Panc1 (cell line): Measurements from ENCODE around the gene TICAM2. TPM values are rescaled to one million over a fixed set of nuclear protein-coding genes. Genes with fewer than 3 reads are reported as not detected.

Experiments used
- ATAC-seq: fragments of 200-7000 bp; cut with Tn5 transposase; 2 replicates; pipeline ENCODE4 v1.9.1; 2020; ENCODE audit warnings: mild to moderate bottlenecking, moderate library complexity
- BruUV-seq: library from RNA; stranded (reverse); fragments of 400-500 nt; replicated peaks from 2 replicates; lab custom pipeline; 2021; lab: Mats Ljungman, UMichigan
- CTCF ChIA-PET: fragments of 300-600 bp; sonication (Branson Sonifier 250); formaldehyde crosslinking; loops from one replicate; lab custom pipeline; 2022; ENCODE audit warnings: antibody characterized with exemption; lab: Charles Lee
- POLR2A ChIA-PET: fragments of 300-600 bp; sonication (Branson Sonifier 250); formaldehyde crosslinking; loops from one replicate; lab custom pipeline; 2022; ENCODE audit warnings: antibody characterized with exemption; lab: Charles Lee
- DNase-seq: peaks from one replicate; pipeline ENCODE4 v3.0.0-alpha.2; 2010; ENCODE audit warnings: low read depth, low spot score
- H3K27ac ChIP-seq: 2 replicates; pipeline ENCODE4 v1.5.1; 2011; ENCODE audit warnings: mild to moderate bottlenecking, low read length, inconsistent platforms
- H3K27me3 ChIP-seq: fragments of 200-500 bp; sonication (Bioruptor generic); 2 replicates; pipeline ENCODE4 v1.6.0; 2014; ENCODE audit warnings: low read length, inconsistent platforms; ENCODE audit not compliant: control insufficient read depth, insufficient read depth
- H3K36me3 ChIP-seq: fragments of 200-500 bp; sonication (Bioruptor generic); 2 replicates; pipeline ENCODE4 v1.5.1; 2014; ENCODE audit warnings: inconsistent platforms, mild to moderate bottlenecking, low read length, moderate library complexity; ENCODE audit not compliant: control insufficient read depth, insufficient read depth
- H3K4me1 ChIP-seq: 2 replicates; pipeline ENCODE4 v1.5.1; 2011; ENCODE audit warnings: inconsistent platforms, mild to moderate bottlenecking, low read length, moderate library complexity; ENCODE audit not compliant: control insufficient read depth, insufficient read depth
- H3K4me3 ChIP-seq, 2 experiments: 2 replicates each; pipeline ENCODE4 v1.5.1; 2011 to 2012; ENCODE audit warnings: low read depth in 2 of 2, low read length in 2 of 2, mild to moderate bottlenecking in 2 of 2, inconsistent platforms in 1 of 2, moderate library complexity in 1 of 2
- H3K9me3 ChIP-seq: fragments of 200-500 bp; sonication (Bioruptor generic); 2 replicates; pipeline ENCODE4 v1.5.1; 2014; ENCODE audit warnings: low read depth, mild to moderate bottlenecking, inconsistent platforms, low read length, moderate library complexity; ENCODE audit not compliant: control insufficient read depth, insufficient read depth
- CTCF ChIP-seq: fragments of 450-650 bp; IDR thresholded peaks from 2 replicates; pipeline ENCODE4 v1.5.1; 2017; ENCODE audit warnings: mild to moderate bottlenecking
- POLR2AphosphoS5 ChIP-seq: IDR thresholded peaks from 2 replicates; pipeline ENCODE4 v1.6.1; 2012; ENCODE audit warnings: mild to moderate bottlenecking, low read depth, low read length, moderate library complexity
- REST ChIP-seq, 2 experiments: IDR thresholded peaks; 2 replicates each; pipeline ENCODE4 v1.6.1; 2011 to 2012; ENCODE audit warnings: low read depth in 2 of 2, control low read depth in 1 of 2, low read length in 1 of 2, mild to moderate bottlenecking in 1 of 2, moderate library complexity in 1 of 2; ENCODE audit not compliant: insufficient read depth in 1 of 2
- SIN3A ChIP-seq: IDR thresholded peaks from 2 replicates; pipeline ENCODE4 v1.6.1; 2012; ENCODE audit warnings: low read depth, mild to moderate bottlenecking, low read length, moderate library complexity, borderline replicate concordance; ENCODE audit not compliant: insufficient read depth
- TCF7L2 ChIP-seq: IDR thresholded peaks from 2 replicates; pipeline ENCODE4 v1.6.1; 2011; ENCODE audit warnings: mild to moderate bottlenecking, low read depth, low read length, inconsistent platforms
- in situ Hi-C: cut with HindIII; loops from 2 replicates; pipeline ENCODE4 v1.10.0; 2016; ENCODE audit warnings: low sequenced_read_pairs, low pct_unique_long_range_greater_than_20kb
- intact Hi-C: fragments of 100-400 bp; cut with micrococcal nuclease; formaldehyde crosslinking; loops from one replicate; pipeline ENCODE4 v1.10.0; 2022; ENCODE audit not compliant: unreplicated experiment
- total RNA-seq: library from RNA; stranded (reverse); gene quantifications from one replicate; pipeline ENCODE4 v1.2.1, GENCODE V29; 2021; ENCODE audit not compliant: unreplicated experiment

TICAM2 gene
- total RNA-seq, 1 experiment from 2014 or later, result 1.6 TPM

- Histone ChIP-seq H3K9me3 (no peaks in the 10 kb centered on the region), H3K27me3 (no peaks in the 10 kb centered on the region), H3K36me3 (no peaks in the 10 kb centered on the region; the same call in 1 of the 2 replicates), H3K4me3 (no peak overlapping the region), H3K4me1 (peaks cover 14% of the 10 kb centered on the region), H3K27ac (no peak overlapping the region)
- no peak for TF ChIP-seq POLR2AphosphoS5
- TF ChIP-seq TCF7L2, result no peak
- no peak for TF ChIP-seq CTCF
- no peak for TF ChIP-seq SIN3A
- TF ChIP-seq REST (IDR thresholded peaks at IDR 0.05; ENCODE audit: insufficient read depth in 1 of 2, low read depth in 2 of 2, low read length in 1 of 2), result no peak
- ATAC-seq (no peak), DNase-seq (no peak)
- intact Hi-C loops (no loop called here), in situ Hi-C loops (no loop called here)
- CTCF ChIA-PET, result no interaction called here
- POLR2A ChIA-PET, result no interaction called here
- no TSS peak for BruUV-seq
These were observed 3.2 kb upstream of the TICAM2 start for GRCh38 chr5:115605436-115605835.

- Histone ChIP-seq H3K27me3 (no peaks in the 10 kb centered on the region), H3K36me3 (no peaks in the 10 kb centered on the region), H3K27ac (peak overlapping the region; percentile 67), H3K4me3 (peak overlapping the region; percentile 49 to 53), H3K4me1 (peaks cover 14% of the 10 kb centered on the region), H3K9me3 (no peaks in the 10 kb centered on the region)
- POLR2A ChIA-PET, result no interaction called here
- CTCF ChIA-PET, result no interaction called here
- ATAC-seq, result peak; percentile 77
- no peak for TF ChIP-seq SIN3A
- no peak for TF ChIP-seq TCF7L2
- no peak for TF ChIP-seq REST (IDR thresholded peaks at IDR 0.05; ENCODE audit: insufficient read depth in 1 of 2, low read depth in 2 of 2, low read length in 1 of 2)
- TF ChIP-seq CTCF, result no peak
- no peak for TF ChIP-seq POLR2AphosphoS5
- DNase-seq, result no peak
- in situ Hi-C loops, result no loop called here
- intact Hi-C loops, result no loop called here
- BruUV-seq, result no TSS peak
These were observed 379 bp upstream of the TICAM2 start for GRCh38 chr5:115602591-115603125.
